Neutrophil (primary cell): ENCODE results near the gene COA6.
A peak's percentile ranks its signal among the peaks of the same experiment; 100 is the strongest.

Experiments
- H3K27ac ChIP-seq: fragments of 200-600 bp; sonication (generic); 2 replicates; pipeline ENCODE4 v1.5.1; 2016; ENCODE audit warnings: mild to moderate bottlenecking, moderate library complexity
- H3K27me3 ChIP-seq: fragments of 200-600 bp; sonication (generic); 2 replicates; pipeline ENCODE4 v1.6.0; 2016; ENCODE audit warnings: mild to moderate bottlenecking
- H3K36me3 ChIP-seq: fragments of 200-600 bp; sonication (generic); 2 replicates; pipeline ENCODE4 v1.5.1; 2017
- H3K4me1 ChIP-seq, 2 experiments: fragments of 200-600 bp in 1 of 2; sonication (generic) in 1 of 2; 1 replicate in 1 of 2; 2 replicates in 1 of 2; pipeline versions ENCODE4 v1.5.1 to v1.6.1; 2013 to 2016; ENCODE audit warnings: low read depth in 1 of 2, low read length in 1 of 2, mild to moderate bottlenecking in 1 of 2, moderate library complexity in 1 of 2; ENCODE audit not compliant: control insufficient read depth in 1 of 2, insufficient read depth in 1 of 2
- H3K4me3 ChIP-seq, 2 experiments: fragments of 200-600 bp in 1 of 2; sonication (generic) in 1 of 2; 1 replicate in 1 of 2; 2 replicates in 1 of 2; pipeline ENCODE4 v1.5.1; 2013 to 2016; ENCODE audit warnings: low read depth in 1 of 2, low read length in 1 of 2, mild to moderate bottlenecking in 1 of 2, moderate library complexity in 1 of 2
- H3K9me3 ChIP-seq: fragments of 200-600 bp; sonication (generic); 2 replicates; pipeline ENCODE4 v1.5.1; 2016
- CTCF ChIP-seq: fragments of 200-600 bp; sonication (generic); IDR thresholded peaks from 2 replicates; pipeline ENCODE4 v1.5.1; 2016; ENCODE audit warnings: antibody characterized with exemption

The COA6 gene

GRCh38 chr1:234373064-234373958 lies at the start of gene COA6:
COA6 (plus strand) TSS chr1:234373456; CDS start chr1:234373467, 11 bp downstream.
- Histone ChIP-seq H3K4me1 (peaks cover 12 to 15% of the 10 kb centered on the region in 2 experiments), H3K9me3 (no peaks in the 10 kb centered on the region), H3K27ac (peak within 1 kb of the TSS; percentile 95), H3K36me3 (peaks cover 25% of the 10 kb centered on the region), H3K27me3 (peaks cover 19% of the 10 kb centered on the region), H3K4me3 (peak within 1 kb of the TSS; percentile 76 to 93)
- TF ChIP-seq CTCF: no peak

- peaks cover 21 to 26% of the 10 kb centered on the region in 2 experiments for H3K4me1 ChIP-seq
- peaks cover 34% of the 10 kb centered on the region for H3K27me3 ChIP-seq
- no peak overlapping the region for H3K4me3 ChIP-seq
- H3K36me3 ChIP-seq: no peaks in the 10 kb centered on the region
- H3K27ac ChIP-seq: no peak overlapping the region
- TF ChIP-seq CTCF: no peak
- no peaks in the 10 kb centered on the region for H3K9me3 ChIP-seq
These were observed 48.4 kb upstream of the COA6 start for GRCh38 chr1:234324821-234325220.

GRCh38 chr1:234325878-234326496 lies 47.3 kb upstream of the COA6 start:
- H3K36me3 ChIP-seq: no peaks in the 10 kb centered on the region
- H3K27me3 ChIP-seq: peaks cover 30% of the 10 kb centered on the region
- no peaks in the 10 kb centered on the region for H3K9me3 ChIP-seq
- H3K4me1 ChIP-seq: peaks cover 32 to 35% of the 10 kb centered on the region in 2 experiments
- peak overlapping the region; percentile 67 for H3K27ac ChIP-seq
- TF ChIP-seq CTCF: no peak
- peak overlapping the region in 1 of 2 experiments; percentile 15 for H3K4me3 ChIP-seq

GRCh38 chr1:234326497-234327366 lies 46.5 kb upstream of the COA6 start:
- peaks cover 28% of the 10 kb centered on the region for H3K27me3 ChIP-seq
- H3K4me3 ChIP-seq: peak overlapping the region; percentile 15 to 28
- H3K36me3 ChIP-seq: no peaks in the 10 kb centered on the region
- peak; percentile 17 for TF ChIP-seq CTCF
- peak overlapping the region; percentile 67 for H3K27ac ChIP-seq
- peaks cover 39 to 43% of the 10 kb centered on the region in 2 experiments for H3K4me1 ChIP-seq
- H3K9me3 ChIP-seq: no peaks in the 10 kb centered on the region

- H3K27ac ChIP-seq: no peak overlapping the region
- H3K9me3 ChIP-seq: no peaks in the 10 kb centered on the region
- H3K4me1 ChIP-seq: peaks cover 48 to 52% of the 10 kb centered on the region in 2 experiments
- H3K36me3 ChIP-seq: no peaks in the 10 kb centered on the region
- peaks cover 25% of the 10 kb centered on the region for H3K27me3 ChIP-seq
- no peak overlapping the region for H3K4me3 ChIP-seq
- TF ChIP-seq CTCF: no peak
These were observed 45.6 kb upstream of the COA6 start for GRCh38 chr1:234327577-234328164.
